ENCODE data around the gene FOXJ1.

FOXJ1 gene

DNA sequence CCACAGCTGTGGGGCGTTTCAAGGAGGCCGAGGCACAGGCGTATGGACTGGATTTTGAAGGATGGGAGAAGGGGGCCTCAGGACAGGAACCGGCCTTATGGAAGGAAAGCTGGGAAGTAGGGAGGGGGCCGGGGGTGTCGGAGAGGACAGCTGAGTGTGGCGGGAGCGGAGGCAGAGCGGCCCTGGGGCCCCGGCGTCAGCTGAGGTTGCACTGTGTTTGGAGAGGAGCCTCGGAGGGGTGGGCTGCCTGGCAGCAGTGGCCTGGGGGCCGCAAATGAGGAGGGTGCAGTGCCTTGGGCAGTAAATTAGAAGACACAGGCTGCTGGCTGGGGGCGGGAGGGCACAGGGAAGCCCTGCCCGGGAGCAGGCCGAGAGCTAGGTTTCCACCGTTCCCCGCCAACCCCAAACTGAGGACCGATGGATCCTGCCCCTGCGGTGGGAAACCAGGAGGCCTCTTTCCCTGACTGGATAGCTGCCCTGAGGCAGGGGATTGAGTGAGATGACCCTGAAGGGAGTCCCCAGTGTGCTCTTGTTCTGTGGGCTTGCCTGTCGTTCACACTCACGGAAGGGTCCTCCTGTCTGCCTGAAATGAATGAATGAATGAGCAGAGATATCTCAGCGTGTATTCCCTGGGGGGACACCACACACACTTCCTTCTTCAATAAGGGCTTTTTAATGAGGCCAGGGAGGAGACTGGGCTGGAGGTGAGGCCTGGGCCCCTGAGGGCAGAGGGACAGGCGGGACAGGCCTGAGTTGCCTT lies 18.4 kb downstream of the FOXJ1 start:
- no peak for DNase-seq

GRCh38 chr17:76121932-76122430 lies 19.1 kb downstream of the FOXJ1 start:
- DNase-seq = no peak

DNA sequence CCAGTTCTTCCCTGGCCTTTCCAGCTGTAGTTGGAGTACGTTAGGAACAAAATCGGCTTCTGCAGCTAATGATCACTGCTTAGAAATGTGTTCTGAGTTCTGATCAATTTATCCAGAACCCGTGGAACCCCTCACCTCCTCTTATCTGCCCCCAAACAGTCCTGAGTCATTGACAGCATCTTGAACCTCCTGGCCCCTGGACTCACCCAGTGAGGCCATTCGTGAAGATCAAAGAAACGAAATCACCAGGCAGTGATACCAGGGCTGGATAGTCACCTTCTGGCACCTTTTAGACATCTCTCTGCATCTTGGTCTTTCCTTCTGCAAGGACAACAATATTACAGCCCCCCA lies 20.4 kb downstream of the FOXJ1 start:
- DNase-seq = no peak

DNA sequence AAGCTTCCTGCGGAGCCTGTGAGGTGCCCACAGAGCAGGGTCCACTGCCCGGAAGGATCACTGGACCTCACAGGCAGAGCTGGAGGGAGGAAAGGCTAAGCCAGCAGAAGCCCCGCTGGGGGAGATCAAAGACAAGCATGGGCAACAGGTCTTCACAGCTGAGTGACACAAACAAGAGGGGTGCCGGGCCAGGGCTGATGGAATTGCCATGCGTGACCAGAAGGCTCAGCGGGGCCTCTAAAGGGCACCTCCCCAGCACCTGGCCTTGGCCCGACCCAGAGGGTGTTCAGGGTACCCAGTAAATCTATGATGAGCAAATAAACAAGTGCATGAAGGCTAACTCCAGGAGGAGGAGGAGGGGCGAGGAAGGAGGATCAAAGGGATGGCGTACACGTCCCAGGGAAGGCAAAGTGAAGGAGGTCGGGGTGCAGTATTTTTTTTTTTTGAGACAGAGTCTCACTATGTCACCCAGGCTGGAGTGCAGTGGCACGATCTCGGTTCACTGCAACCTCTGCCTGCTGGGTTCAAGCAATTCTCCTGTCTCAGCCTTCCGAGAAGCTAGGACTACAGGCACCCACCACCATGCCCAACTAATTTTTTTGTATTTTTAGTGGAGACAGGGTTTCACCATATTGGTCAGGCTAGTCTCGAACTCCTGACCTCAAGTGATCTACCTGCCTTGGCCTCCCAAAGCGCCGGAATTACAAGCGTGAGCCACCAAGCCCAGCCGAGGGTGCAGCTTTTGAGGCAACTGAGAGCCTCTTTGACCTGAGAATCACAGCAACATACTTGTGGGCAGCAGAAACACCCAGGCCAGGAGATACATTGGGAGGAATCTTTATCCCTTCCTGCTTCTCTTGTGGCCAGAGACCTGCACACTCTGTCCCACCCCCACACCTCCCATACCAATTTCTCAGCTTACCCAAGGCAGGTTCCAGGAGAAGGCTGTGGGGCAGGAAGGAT lies 21.4 kb downstream of the FOXJ1 start:
- DNase-seq = no peak

GRCh38 chr17:76115138-76115754 lies 25.8 kb downstream of the FOXJ1 start:
- no peak for DNase-seq

GRCh38 chr17:76111956-76112355 lies 29.1 kb downstream of the FOXJ1 start:
- no peak for DNase-seq

- no peak for DNase-seq
Measured at GRCh38 chr17:76107509-76107908, 33.5 kb downstream of the FOXJ1 start.

GRCh38 chr17:76106703-76107102 lies 34.3 kb downstream of the FOXJ1 start:
- DNase-seq = no peak

DNA sequence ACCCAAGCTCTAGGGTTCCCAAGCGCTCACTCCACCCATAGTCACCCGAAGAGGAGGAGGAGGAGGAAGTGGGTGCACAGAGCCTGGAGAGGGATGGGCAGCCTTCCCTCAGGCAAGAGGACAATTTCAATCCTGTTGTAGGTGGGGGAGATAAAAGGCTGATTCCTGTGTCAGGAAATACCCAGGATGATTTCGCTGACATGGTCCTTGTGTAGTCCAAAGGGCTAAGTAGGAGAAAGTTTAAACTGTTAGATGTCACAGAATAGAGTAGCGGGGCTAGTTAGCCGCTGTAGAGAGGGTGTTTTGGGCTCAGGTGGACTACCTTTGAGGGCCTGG lies 36.2 kb downstream of the FOXJ1 start:
- DNase-seq = no peak

DNA sequence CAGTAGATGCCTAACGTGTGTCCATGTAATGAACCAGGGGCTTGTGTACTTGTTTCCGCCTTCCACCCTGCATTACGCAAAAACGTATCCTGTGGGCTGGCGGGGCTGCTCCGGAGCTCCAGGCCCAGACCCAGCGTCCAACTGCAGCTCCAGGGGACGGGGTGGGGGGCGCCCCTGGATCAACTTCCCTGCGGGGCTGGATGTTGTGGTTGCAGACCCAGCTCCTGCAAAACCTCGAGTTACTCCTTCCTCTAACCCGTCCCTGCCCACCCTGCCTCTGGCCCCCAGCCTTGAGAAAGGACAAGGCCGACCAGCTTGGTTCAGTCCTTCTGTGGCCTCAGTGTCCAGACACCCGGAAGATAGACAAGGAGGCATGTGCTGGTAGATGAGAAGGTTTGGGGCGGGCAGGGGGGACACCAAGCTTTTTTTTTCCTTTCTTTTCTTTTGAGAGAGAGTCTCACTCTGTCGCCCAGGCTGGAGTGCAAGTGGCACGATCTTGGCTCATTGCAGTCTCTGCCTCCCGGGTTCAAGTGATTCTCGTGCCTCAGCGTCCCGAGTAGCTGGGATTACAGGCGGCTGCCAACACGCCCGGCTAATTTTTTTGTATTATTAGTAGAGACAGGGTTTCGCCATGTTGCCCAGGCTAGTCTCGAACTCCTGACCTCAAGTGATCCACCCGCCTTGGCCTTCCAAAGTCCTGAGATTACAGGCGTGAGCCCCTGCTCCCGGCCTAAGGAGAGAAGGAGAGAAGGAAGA lies 36.7 kb downstream of the FOXJ1 start:
- no peak for DNase-seq

DNA sequence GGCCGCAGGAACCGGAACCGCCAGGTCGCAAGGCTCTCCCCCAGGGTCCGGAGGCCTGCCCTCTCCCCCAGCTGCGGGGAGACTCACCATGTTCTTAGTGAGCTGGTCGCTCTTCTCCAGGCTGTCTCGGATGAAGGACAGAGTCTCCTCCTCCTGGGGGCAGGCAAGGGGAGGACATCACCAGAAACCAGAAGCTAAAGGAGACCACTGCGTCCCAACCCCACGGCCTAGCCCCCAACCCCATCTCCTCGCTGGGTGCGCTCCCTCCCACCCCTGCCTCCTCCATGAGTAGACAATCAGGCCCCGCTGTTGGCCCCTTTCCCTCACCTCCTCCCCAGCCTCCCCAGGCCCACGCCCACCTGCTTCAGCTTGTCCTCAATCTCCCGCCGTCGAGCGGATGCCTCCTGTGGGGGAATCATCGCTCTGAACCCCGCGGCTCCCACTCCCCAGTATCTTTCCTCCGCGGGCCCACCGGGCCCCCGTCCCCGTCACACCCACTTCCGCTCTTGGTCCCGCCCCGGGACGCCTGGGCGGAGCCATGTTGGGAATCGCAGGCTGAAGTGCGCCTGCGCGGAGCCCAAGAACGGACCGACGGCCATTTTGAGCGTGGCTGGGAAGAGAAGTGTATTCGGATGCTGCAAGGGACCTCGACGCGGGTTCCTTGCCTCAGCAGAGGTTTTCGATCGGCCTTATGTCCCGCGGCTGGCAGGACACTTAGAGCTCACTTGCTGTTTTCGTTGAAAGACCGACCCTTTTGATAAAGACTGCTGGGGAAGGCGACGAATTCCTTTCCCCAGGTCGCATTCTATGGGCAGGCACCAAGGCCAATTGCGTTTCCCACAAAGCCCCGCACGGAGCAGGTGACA lies 37.5 kb downstream of the FOXJ1 start, which contains the start of gene EXOC7:
TSS of gene EXOC7 (minus strand) at position 514 of the 866 bp plus-strand sequence. CDS start at position 419, 95 bp downstream.
- DNase-seq = peak; percentile 78 to 87 (median 86)

GRCh38 chr17:76102944-76103273 lies 38.1 kb downstream of the FOXJ1 start:
- DNase-seq = no peak

DNA sequence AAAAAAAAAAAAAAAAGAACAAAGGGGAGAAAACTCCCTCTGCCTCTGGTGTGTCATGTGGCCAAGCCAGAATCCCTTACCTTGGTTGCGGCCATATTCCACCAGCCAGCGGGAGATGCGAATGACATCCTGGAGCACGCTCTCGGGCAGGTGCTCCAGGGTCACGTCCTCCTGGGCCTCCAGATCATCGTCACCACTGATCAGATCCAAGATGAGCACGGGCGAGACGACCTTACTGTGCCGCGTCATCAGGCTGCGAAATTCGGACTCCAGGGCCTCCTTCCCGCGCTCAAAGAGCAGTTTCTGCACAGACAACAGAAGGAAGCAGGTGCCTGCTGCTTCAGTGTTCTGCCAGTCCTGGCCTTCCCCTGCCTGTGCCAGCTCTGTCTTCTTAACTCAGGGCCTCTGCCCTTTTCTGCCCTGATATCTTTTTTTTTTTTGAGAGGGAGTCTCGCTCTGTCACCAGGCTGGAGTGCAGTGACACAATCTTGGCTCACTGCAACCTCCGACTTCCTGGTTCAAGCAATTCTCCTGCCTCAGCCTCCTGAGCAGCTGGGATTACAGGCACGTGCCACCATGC lies 43.2 kb downstream of the FOXJ1 start:
- no peak for DNase-seq

DNA sequence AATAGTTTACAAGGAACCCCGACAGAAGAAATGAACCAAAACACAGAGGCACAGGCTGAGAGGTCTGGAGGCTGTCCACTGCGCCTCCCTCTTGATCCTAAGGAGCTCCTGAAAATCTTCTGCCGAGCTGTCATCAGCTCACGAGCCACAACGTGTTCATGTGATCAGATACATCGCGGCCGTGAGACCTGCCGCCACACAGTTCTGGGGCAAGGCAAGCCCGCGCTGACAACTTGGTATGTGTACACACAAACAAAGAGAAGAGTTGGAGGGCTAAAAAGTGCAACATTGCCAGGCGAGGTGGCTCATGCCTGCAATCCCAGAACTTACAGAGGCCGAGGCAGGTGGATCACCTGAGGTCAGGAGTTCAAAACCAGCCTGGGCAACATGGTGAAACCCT lies 45.1 kb downstream of the FOXJ1 start:
- no peak for DNase-seq

DNA sequence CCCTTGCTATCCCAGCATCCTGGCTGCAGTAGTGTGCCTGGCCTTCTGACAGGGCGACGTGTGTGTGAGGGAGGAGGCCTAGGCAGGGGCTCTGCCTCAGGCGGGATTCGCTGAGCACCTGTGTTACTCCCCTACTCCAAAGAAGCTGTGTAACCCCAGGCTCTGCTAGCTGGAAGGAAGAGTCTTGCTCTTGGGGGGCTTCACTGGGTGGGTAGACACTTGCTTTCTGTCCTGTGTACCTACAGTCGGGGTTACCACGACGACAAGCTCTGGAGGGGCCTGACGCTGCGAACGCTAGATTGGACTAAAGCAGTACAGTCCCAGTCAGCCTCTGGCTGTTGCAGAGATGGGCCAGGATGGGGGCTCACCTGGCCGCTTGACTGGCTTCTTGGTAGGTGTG lies 47.0 kb downstream of the FOXJ1 start:
- no peak for DNase-seq

- no peak for DNase-seq
Measured at GRCh38 chr17:76092526-76093413, 48.3 kb downstream of the FOXJ1 start.

GRCh38 chr17:76091526-76092286 lies 49.3 kb downstream of the FOXJ1 start:
- DNase-seq = no peak

DNA sequence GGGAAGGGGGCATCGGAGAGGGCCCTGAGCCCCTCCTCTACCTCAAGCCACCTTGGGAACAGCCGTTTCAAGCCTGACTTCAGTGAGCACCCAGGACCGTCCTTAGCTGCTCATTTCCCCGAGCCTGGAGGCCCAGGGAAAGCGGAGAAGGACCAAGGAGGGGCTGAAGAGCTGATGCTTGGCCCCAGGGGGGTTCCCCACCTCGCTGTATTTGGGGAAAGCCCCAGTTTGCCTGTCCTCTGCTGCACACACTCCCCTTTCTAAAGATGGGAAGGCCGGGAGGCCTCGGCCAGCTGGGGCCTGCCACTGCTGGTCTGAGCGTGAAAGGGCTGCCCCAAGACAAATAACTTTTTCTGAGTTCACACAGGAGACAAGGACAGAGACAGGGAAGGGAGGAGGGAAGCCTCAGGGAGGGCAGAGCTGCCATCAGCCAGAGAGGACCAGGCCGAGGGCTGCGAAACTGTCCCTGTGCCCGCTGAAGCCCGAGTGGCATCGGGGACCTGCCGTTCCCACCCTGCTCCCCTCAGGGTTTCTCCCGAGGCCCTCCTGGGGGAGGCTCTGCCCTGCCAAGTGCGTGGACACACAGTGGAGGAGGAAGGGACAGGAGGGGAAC lies 50.4 kb downstream of the FOXJ1 start:
- DNase-seq = no peak
